GM19238 (cell line): ENCODE measurements around the gene GABRG3.

Experiments
- DNase-seq: peaks from one replicate; pipeline ENCODE4 v3.0.0; 2011; ENCODE audit warnings: low spot score; ENCODE audit not compliant: insufficient read length

Gene GABRG3

DNA sequence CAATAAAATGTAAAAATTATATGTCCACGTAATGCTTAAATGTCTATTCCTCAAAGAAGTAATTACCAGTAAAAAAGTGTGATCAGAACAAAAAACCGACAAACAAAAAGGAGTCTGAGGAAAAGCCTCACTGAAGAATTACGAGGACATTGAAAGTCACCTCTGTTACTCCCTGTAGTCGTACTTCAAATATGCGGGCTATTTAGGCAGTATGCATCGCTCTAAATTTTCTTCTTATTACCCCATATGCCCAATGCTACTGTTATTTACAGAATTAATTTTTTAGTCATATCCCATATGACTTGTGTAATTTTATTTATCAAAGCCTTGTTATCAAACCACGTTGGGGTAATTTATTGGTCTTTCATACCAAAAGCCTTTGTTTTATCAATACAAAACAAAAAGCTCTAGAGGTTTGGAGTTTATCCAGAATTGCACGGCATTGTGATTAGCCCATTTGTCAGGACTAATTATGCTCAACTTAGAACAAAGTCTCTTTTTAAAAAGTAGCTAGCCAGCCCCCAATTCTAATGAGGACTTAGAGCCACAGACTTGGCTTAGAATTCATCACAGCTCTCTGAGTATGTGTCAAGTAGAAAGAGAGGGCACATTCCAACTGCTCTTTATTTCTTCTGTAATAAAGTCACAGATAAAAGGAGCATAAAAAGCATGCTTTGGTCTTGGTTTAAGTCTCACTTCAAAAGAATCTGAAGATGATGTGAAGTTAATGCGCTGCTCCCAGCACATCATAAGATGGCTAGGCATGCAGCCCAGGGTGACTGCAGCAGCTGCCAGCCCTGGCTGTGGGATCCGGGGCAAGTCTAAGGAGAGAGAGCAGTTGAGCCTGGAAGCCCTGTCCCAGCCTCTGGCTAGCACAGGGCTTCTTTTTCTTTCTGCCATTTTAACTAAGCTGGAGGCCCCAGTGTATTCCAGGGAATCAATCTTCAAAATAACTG, 521.0 kb downstream of the GABRG3 start:
- no peak for DNase-seq

DNA sequence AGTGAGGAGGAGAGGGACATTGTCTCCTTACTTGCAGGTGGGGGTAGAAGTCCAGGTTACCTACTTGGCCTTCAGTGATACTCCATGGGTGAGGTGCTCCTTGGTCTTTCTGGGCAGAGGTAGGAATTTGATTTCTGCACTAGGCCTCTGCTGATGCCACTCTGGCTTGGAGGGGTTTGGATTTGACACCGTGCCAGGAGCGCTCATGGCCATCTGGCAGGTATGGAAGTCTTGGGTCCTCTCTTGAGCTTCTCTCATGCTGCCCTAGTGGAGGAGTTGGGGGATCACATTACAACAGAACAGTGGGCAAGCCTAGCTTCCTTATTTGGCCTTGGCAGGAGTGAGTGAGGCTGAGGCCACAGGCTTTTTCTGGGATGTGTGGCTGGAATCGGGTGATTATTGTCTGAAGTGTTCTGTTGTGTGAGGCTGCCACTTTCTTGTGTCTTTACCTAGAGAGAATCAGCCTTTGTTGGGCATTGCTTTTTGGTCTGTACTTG, 525.0 kb downstream of the GABRG3 start:
- no peak for DNase-seq

DNA sequence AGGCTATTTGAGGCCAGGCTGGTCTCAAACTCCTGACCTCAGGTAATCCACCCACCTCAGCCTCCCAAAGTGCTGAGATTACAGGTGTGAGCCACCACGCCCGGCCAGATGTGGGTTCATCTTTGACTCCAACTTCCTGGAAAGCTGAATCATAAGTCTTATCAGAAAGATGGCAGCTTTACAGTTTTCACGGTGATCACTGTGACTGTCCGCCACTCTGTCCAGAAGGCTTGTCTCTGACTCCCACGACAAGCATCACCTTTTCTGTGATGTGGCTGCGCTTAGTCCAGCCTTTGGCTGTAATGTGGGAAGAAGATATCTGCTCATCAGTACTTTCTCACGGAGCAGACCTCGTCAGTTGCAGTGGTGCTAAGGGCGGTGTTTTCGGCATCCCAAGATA, 527.7 kb downstream of the GABRG3 start:
- no peak for DNase-seq

DNA sequence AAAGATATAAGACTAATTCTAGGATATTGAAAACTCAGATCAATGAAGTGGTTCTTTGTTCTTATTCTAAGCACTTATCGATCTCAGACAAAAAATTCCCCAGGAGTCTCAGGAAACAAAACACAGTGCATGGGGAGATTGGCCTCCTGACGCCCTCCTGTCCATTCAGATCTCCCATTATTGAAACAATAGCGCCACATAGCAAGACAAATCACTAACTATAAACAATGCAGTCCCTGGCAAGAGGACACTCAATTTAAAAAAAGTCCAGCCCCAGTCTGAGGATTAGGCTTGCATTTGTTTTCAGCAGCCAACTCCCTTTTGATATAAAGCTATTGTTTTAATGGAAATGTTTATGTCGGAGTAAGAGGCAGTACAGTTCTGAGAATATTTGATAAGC, 528.2 kb downstream of the GABRG3 start:
- no peak for DNase-seq

DNA sequence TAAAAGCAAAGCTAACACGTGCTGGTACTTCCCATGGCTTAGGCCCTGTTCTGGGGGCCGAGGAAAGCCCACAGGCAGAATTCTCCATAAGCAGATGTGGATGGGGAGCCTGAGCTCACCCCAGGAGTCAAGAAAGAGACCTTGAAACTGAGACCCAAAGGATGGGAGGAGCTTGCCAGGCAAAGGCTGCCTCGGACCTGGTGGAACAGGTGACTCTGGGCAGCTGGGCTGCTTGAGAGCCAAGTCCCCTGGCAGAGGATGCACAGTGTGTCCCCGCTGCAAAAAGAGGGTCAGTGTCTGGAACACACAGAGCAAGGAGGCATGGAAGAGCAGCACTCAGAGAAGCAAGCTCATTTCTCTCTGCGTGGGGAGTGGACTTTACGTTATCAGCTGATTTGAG, 528.7 kb downstream of the GABRG3 start:
- DNase-seq = no peak

DNA sequence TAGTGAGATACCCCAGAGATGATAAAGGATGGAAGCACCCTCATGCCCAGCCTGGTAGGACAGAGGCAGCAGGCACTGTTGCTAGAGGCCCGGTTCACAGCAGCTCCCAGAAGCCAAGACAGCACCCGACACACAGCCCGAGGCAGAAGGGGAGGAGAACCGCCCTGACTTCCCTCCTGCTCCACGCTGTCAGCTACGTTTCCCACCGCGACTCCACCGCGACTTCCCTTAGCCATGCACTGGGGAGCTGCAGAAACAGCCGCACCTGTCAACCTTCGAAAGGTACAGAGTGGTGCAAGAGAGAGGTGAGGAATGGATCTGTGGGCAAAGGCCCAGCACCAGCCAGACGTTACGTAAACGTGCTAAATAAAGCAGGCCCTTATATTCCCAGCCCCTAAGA, 529.2 kb downstream of the GABRG3 start:
- DNase-seq = no peak

DNA sequence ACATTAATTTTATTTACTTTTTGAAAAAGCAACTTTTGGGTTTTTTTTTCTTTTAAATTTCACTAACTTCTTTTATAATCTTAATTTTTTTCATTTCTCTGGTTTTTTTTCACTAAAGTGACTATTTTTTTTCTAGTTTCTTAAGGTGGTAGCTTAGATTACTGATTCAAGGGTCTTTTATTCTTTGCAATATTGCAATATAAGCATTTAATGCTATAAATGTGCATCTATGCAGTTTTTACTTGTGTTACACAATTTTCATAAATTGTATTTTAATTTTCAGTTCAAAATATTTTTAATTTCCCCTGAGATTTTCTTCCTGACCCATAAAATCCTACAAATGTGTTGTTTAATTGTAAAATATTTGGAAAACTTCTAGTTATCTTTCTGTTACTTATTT, 535.8 kb downstream of the GABRG3 start:
- no peak for DNase-seq

DNA sequence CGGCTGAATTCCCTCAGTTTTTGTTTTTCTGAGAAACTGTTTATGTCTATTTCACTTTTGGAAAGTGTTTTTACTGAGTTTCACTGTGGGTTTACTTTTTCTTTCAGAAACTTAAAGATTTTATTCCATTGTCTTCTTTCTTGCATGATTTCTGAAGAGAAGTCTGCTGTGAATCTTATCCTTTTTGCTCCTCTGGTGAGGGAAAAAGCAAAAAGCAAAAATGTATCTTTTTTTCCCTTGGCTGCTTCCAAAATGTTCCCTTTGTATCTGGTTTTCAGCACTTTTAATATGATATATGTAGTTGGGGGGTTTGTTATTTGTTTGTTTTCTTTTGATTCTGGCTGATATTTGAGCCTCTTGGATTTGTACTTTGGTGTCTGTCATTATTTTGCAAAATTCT, 538.0 kb downstream of the GABRG3 start:
- DNase-seq = no peak

DNA sequence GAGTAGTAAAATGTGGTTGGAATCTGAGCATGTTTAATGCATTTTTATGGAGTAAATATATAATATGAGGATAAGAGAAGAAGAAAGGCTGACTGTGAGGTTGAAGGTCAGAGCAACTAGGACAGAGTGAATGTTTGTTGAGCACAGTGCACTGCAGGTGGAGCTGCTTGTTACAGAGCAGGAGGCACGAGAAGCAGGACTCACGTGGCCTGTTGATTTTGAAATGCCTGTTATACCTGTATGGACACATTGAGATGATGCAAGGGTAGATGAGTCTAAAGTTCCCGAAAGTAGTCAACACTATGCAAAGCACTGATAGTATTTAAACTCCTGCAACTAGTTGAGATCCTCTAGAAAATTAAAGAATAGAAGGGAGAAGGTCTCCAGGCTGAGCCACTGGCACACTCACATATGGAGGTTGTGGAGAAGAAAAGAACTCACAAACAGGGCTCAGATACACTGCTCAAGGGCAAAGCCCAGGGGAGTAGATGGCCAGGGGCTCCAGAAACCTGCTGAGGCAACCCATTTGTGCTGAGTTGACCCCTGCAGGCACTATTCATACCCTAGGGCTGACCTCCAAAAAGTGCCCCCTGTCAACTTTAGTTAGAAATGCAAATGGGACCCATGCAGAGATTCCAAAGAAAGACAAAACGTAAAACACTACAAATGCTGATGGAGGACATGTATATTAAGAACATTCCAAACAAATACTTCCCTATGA, 541.5 kb downstream of the GABRG3 start:
- DNase-seq = no peak

DNA sequence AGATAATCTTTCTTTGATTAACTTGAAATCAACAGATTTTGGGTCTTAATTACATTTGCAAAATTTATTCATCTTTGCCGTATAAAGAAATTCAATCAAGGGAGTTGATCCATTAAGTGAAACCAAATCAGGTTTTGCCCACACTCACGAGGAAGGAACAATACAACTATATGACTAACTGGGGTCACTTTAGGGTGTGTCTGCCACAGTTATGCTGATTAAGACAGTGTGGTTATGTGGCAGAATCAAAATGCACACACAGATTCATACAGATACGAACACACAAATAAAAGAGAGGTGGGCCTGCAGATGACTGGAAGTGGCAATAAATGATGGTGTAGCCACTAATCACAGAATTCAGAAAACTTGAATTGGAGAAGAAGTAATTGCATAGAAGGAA, 543.5 kb downstream of the GABRG3 start:
- DNase-seq = no peak

DNA sequence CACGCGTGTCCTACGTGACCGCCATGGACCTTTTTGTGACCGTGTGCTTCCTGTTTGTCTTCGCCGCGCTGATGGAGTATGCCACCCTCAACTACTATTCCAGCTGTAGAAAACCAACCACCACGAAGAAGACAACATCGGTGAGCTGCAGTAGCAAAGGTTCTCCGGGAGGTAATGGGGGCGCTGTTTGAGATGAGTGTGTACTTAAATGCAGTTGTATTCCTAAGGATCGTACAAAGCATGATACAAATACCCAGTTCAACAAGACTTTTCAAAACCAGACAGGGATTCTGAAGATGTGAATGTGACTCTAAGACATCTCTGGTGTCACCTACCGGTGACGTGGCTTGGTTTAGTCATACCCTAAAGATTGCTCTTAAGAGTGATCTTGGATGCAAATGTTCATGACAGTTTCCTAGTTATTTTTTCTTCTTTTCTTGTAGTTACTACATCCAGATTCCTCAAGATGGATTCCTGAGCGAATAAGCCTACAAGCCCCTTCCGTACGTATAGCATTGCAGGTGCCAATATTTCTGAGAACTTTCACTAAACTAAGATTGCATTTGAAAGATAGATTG, 556.6 kb downstream of the GABRG3 start:
- DNase-seq = no peak

DNA sequence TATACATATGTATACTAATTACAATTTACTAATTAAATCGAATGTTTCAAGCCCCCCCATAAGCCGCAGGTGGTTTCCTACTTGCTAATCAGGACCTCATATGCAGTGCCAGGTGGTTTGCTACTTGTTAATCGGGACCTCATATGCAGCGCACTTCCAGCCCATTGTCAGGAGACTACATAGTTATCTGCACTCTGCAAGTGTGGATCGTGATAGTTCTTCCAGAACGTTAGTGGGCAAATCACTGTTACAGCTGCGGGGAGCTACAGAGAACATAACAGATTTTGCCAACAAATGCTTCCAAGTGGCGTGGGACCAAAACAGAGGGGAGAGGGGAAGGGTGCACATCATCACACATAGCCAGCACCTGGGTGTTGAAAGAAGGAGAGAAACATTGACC, 558.4 kb downstream of the GABRG3 start:
- no peak for DNase-seq

DNA sequence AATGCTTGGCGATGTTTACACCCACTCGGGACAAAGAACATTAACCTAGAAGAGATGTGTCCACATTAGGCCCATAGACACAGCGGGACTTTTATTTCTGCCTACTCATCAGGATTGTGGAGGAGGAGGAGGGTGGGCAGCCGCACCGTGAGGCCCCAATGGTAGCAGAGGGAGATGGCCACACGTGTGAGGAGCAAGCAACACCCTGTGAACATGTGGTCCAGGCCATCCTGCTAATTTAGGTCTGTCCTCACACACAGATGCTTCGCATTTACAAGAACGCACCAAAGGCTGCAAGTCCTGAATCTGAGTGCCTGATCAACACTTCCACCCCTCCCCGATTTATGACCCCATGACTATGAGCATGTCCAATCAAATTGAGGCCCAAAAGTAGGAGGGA, 560.0 kb downstream of the GABRG3 start:
- DNase-seq = no peak

DNA sequence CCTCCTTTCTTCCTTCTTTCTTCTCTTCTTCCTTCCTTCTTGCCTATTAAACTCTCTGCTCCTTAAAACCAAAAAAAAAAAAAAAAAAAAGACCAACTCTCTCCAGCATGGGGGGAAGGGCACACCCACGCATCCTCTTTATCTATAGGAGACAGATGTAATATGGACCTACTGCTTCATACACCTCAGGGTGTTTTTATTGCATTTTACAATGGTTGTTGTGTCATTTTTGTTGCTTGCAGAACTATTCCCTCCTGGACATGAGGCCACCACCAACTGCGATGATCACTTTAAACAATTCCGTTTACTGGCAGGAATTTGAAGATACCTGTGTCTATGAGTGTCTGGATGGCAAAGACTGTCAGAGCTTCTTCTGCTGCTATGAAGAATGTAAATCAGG, 561.4 kb downstream of the GABRG3 start:
- DNase-seq = no peak

DNA sequence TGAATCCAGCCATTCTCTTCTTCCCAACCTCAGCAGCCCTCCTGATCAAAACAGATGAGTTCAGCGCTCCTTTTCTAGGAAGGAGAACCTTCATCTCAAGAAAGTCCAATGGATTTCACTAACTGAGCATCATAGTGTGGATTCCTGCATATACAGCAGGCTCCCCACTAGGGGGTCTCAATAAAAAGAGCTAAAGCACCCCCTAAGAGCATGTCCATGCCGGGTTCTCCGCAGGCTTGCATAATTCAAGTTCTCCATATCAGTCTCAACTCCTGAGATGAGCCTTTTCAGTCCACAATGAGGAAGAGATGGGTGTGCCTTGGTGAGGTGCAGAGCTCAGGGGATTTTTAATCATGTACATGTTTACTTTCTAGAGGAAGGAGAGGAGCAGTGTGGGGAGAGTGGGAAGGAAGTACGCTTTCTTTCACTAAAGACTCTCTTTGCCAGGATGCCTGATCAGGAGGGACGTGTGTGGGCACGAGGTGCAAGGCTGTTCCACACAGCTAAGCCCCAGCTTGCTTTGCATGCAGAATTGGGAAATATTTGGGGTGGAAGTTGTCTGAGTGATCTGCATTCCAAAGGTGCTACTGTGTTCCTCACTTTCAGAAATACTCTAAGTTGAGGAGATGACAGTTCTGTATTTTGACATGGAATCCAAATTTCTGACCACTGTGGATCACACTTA, 564.6 kb downstream of the GABRG3 start:
- no peak for DNase-seq

DNA sequence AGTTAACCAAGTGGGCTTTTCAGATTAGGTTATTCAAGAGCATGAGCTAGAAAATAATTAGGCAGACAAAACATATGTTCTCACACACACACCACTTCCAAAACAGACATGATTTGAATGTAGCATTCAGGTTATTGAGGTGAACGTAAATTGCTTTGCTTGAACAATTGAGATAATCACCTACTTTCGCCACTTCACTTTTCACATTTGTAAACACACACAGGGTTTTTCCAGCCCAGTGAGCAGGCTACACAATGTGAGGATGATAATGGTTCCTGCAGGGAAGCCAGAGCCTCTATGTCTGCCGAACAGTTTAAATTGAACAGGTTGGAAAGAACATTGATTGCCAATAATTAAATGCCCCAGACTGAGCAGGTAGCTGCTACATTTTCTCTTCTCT, 567.3 kb downstream of the GABRG3 start:
- DNase-seq = no peak

DNA sequence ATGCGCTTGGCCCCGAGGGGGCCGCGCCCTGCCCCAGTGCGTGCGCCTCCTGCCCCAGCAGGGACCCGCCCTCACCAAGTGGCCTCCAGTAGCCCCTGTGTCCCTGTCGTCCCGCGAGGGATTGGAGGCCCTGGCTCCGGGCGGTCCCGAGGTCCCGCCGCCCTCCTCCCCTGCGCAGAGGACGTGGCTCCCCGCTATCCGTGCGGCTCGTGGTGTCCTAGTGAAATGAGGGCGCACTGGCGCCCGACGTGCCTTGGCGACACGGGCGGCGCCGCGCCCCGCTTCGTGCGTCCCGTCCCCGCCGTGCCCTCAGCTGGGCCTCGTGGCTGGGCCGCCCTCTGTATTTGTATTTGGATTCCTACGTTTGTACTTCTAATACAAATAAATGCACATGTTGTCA, 570.6 kb downstream of the GABRG3 start:
- DNase-seq = no peak

DNA sequence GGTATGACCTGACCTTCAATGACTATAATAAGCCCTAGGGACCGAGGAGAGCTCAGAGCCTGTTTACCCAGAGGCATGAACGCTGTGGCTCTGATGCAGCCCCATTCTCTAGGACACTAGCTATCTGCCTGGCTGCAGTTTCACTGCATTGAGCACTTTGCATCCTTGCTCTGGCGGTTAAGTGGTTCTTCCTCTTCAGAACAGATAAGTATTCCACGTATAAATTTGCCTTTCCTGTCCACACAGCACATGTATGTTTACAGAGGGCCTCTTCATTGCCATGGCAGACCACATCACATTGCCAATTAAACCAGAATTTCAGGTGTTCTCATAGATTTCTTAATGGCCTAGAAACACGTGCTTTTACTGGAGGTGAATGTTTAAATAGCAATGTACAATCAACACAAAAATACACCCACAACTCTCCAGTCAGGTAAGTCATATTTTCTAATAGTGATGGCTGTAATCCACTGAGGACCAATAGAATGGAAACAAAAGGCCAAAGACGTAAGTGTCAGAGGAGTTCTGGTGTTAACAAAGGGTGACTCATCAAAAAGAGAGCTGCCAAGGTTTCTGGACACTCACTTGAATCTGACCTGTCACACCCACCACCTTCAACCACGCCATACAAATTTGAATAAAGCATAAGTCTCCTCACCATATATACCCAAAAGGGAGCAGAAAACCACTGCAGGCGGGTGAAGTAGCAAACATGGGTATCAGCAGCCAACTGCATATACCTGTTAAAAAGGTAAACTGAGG, 574.7 kb downstream of the GABRG3 start:
- DNase-seq = no peak

DNA sequence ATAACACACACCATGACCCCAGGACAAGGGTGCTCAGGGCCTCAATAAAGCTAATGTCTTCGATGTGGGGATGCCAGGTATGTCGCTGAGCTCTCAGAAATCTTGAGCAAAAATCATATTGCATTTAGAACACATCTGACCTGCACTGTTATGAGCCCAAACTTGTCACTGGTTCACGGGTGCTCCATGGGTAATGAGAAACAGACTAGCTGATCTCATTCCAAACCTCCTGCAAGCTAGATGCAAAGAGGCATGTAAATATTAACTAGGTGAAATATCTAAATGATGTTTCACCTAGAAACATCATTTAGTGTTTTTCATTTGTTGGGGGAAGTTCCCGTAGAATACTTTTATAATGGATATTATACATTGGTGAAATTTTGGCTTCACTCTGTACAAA, 578.8 kb downstream of the GABRG3 start:
- DNase-seq = no peak

DNA sequence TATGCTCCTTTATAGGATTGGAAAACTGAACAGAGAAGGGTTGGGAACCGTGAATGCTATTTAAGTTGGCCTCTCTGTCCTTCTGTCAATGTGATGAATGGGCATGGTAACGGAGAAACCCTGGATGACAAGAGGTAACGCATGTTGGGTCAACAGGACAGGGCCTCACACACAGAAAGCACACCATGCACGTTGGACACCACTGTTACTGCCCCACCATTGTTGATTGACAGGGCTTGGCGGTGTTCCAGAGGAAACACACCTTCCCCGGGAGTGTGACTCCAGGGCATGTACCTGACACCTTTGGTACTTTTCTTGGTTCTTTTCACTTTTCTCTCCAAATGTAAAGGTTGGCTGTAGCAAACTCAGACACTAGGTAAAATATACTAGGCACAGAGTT, 579.7 kb downstream of the GABRG3 start:
- DNase-seq = no peak

DNA sequence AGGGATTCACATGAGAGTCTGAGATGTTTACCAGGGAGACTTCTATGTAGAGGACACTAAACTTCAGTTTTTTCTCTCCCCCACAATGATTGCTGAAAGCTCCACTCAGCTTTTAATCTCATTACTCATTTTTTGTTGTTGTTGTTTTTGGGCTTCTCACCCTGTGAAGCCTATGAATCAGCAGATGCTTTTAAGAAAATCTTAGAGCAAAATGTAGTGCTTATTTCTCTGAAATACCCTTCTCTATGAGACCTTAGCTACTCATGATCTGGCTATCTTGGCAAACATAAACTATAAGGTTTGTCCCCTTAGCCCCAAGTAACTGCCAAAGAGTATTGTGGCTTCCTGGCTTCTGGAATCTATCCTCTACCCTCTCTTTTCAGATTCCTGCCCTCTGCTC, 590.8 kb downstream of the GABRG3 start:
- DNase-seq = no peak
